ENCODE results near the gene FLAD1.

GRCh38 chr1:155037851-155038441 is 54.8 kb downstream of the FLAD1 start:
- TF ChIP-seq EP300 (IDR thresholded peaks at IDR 0.05) = no peak
- no peak for TF ChIP-seq CTCF (IDR thresholded peaks at IDR 0.05)

All from tibial nerve (tissue), 4 donors.